Activated CD8-positive, alpha-beta memory T cell treated with anti-CD3 and anti-CD28 coated beads, Interleukin-2, amount 50 U/mL, for 24 hours (primary cell): Measurements from ENCODE around the gene DDTL.
"Not testable (repeated sequence)": the region's sequence is repeated elsewhere in the genome, so short reads cannot be mapped to it uniquely, and the experiment has no call there.

Source experiments
- DNase-seq: peaks from one replicate; pipeline ENCODE4 v3.0.0-alpha.2; 2020; ENCODE audit errors: extremely low read depth

The DDTL gene

DNA sequence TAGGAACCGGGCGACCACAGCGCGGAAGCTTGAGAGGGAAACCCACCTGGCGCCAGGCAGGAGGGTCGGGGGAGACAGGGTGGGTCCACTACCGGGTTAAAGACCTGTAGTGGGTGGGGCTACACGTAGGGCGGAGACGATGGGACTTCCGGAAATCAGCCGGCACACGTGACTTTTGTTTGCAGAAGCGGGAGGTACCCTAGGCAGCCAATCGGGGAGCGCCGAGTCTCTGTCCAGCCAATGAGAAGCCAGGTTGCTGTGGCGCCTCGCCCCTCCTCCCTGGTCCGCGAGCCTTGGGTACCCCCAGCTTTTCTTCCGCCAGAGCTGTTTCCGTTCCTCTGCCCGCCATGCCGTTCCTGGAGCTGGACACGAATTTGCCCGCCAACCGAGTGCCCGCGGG lies at the start of gene DDTL:
Gene DDTL, plus strand, starts transcription at position 321 of the 400 bp plus-strand sequence. Its CDS starts 27 bp downstream, at position 348.
- not testable (repeated sequence) for DNase-seq

DNA sequence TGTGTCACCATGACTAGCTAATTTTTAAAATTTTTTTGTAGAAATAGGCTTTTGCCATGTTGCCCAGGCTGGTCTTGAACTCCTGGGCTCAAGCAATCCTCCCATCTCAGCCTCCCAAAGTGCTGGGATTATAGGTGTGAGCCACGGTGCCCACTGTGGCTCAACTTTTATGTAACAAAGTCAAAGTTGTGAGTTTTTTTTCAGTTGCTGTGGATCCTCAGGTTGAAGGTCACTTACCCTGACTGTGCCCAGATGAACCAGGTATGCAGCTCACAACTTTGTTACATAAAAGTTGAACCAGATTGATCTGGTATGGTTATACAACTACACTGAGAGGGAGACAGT lies 46.4 kb upstream of the DDTL start:
- not testable (repeated sequence) for DNase-seq

DNA sequence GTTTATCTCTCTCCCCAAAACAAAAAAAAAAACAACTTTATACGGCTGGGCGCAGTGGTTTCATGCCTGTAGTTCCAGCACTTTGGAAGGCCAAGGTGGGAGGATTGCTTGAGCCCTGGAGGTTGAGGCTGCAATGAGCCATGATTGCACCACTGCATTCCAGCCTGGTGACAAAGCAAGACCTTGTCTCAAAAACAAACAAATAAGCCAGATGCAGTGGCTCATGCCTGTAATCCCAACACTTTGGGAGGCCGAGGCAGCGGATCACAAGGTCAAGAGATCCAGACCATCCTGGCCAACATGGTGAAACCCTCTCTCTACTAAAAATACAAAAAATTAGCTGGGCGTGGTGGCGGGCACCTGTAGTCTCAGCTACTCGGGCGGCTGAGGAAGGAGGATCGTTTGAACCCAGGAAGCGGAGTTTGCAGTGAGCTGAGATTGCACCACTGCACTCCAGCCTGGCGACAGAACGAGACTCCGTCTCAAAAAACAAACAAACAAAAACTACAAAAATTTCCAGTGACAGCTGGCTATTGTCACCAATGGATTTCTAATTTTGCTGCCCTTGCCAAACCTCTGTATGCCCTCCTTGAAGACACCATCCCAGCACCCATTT lies 45.0 kb upstream of the DDTL start:
- not testable (repeated sequence) for DNase-seq

DNA sequence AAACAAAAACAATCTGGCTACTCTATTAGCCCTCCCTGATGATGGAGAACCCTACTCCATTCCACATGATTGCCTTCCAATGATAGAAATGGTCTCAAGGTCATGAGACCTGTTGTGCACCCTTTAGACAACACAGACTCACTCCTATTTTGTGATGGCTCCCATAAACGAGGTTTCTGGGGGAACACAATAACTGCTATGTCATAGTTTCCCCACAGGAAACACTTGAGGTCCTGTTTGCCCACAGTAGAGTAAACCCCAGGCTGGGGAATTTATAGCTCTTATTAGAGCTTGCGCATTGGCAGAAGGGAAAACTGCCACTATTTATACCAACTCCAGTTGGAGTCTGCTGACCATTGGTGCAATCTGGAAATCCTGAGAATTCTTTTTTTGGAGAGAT lies 43.8 kb upstream of the DDTL start:
- no peak for DNase-seq

DNA sequence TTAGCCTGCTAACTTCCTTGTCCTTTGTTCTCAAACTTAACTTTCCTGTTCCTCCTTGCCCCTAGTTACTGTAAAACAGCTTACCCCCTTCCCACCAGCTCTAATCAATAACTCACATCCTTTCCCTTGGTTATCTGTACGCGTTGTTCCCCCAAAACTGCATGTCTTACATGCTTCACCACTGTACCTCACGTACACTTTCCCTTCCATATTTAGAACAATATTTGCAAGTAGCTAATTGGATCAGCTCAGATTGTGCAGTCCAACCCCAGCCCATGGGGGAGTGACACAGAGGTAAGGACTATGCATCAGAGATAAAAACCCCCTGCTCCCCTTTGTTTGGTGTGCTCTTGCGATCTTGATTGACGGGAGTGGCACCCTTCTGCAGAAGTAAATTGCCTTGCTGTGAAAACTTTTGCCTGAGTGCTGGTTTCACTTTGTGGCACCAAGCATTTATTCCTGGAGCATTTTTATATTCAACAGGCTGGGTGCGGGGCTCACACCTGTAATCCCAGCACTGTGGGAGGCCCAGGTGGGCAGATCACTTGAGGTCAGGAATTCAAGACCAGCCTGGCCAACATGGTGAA lies 41.6 kb upstream of the DDTL start:
- no peak for DNase-seq

DNA sequence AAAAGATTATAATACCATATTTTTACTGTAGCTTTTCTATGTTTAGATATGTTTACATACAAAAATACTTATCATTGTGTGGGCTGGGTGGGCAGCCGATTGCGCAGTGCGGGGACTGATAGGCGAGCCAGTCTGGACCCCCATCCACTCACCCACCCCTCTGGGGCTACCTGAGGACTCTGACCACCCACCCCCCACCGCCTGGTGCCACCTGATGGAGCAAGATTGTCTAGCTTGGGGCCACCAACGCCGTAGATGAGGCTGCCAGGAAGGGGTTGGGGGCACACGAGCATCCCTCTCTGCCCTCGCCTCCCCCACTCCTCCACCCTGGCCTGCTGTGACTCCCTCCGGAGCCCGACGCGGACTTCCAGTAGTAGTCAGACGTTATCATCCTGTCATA lies 40.1 kb upstream of the DDTL start:
- DNase-seq, result no peak

DNA sequence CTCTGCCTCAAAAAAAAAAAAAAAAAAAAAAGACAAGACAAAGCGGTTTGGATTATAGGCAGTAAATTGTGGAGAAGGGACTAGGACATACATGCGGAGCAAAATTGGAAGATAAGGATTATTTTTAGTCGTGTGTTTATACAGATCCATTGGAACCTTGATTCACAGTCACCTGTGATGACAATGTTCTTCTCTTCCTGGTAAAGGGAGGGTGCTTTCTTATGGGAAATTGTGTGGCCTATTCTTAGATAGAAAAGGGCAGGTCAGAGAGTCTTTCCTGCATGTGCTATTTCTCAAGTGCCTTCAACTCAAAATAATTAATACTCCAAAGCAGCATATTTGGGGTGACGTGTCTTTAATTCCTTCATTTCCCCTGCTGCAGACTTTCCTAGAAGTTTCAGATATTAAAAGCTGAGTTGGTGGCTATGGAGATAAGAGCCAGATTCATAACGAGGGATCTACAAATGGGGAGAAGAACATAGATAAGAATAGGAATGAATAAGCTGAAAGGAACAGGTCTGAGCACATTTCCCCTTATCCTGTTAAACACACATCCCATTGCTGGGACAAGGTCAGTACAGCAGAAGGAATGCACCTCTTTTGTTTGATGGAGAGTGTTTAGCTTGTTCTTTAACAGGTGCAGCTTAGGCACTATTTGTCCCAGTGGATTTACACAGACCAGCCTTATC lies 28.2 kb upstream of the DDTL start:
- no peak for DNase-seq

DNA sequence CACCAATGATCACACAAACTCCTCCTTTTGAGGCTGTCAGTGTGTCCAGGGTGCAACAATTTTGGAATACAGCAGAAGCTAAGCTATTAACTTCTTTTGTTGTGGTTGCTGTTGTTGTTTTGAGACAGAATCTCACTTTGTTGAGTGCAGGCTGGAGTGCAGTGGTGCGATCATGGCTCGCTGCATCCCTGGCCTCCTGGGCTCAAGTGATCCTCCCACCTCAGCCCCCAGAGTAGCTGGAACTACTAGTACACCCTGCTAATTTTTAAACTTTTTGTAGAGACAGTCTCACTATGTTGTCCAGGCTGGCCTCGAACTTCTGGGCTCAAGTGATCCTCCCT lies 27.7 kb upstream of the DDTL start:
- no peak for DNase-seq

DNA sequence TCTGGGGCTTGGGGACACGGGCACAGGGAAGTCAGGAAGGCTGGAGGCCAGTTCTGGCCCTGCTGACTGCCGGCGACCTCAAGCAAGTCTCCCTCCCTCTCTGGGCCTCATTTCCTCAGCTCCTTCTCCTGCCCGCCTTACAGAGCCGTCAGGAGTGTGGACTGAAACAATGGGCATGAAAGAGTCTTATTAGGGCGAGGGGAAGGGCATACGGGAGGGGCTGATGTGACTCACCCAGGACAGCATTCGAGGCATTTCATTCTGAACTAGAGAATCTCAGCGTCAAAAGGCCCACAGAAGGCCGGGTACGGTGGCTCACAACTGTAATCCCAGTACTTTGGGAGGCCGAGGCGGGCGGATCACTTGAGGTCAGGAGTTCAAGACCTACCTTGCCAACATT lies 26.5 kb upstream of the DDTL start:
- not testable (repeated sequence) for DNase-seq

DNA sequence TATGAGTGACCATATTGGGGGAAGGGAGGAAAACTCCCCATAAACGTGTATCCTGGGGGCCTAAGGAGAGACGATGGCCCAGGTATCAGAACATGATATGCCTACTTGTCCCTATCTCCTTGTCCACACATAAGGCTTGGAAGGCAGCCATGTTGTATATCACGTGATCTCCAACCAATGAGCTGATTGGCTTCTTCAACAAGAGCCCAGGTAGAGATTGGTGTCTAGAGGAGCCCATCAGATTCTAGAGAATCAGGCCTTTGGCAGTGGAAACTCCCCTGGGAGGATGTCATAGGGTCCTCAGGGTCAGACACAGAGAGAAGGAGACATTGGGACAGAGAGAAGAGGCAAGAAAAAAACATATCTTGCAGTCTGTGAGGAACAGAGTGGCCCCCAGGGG lies 19.3 kb upstream of the DDTL start:
- DNase-seq, result not testable (repeated sequence)

DNA sequence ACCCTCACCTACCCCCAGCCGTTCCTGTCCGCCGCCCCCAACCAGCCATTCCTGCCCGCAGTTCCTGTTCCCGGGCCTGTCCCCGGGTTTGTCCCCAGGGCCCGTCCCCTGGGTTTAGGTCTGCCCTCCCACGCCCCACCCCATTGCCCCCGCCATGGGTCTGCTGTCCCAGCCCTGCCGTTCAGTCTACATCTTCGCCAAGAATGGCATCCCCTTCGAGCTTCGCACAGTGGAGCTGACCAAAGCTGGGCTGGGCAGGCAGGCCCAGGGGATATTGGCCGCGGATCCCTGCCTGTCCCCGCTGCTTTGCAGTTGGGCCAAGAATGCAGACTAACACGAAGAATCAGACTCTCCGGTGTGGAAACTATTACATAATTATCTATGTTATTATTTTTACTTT lies 16.9 kb upstream of the DDTL start:
- DNase-seq, result not testable (repeated sequence)

DNA sequence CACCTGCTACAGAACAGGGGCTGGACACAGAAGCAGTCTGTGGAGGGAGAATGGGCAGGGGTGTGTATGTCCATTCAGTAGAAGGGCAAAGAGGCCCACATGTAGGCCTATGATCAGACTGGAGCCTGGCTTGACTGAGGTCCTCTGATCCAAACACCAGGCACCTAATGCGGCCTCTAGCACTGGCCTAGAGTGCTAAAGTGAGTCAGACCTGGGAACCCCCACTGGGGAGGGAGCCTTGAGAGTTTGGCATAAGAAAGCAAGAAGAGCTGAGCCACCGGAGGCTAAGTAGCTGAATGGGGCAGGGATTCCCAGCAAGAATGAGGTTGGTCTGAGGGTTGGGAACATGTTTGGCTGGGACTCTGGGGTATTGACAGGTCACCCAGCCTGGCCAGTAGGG lies 15.3 kb upstream of the DDTL start:
- not testable (repeated sequence) for DNase-seq

DNA sequence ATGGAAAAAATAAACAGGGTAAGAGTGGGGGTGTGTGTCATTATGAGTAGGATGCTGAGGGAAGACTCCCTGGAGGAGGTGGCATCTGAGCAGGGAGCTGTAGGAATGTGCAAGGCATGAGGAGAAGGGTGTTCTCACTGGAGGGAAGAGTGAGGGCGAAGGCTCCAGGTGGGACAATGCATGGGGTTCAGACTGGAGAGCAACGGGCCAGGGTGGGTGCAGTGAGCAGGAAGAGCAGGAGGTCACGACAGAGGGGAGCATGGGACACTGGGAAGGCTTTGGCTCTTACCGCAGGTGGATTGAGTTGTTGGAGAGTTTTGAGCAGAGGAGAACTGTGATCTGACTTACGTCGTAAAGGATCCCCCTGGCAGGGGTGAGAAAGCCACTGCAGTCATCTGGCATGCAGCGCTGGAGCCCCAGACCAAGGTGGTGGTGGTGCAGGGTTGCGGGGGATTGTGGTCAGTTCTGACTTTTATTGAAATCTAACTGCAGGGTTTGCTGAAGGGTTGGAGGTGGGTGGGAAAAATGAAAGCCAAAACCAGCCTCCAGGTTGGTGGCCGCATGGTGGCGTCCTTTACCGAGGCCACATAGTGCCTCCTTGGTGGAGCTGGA lies 13.8 kb upstream of the DDTL start:
- not testable (repeated sequence) for DNase-seq

DNA sequence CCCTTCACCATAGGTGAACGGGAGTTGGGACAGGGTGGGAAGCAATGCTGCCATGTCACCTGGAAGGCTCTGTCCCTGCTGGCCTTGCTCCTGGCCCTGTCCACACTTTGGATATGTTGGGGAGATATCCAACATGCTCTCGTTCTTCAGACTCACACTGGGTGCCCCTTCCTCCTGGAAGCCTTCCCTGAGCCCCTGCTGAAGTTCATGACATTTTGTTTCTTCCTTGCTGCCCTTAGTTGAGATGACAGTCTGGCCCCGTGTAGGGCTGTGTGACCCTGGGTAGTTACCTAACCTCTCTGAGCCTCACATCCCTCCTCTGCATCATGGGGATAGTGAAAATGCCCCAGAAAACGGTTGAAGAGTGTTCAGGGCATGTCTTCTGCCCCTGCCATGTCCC lies 13.2 kb upstream of the DDTL start:
- not testable (repeated sequence) for DNase-seq

DNA sequence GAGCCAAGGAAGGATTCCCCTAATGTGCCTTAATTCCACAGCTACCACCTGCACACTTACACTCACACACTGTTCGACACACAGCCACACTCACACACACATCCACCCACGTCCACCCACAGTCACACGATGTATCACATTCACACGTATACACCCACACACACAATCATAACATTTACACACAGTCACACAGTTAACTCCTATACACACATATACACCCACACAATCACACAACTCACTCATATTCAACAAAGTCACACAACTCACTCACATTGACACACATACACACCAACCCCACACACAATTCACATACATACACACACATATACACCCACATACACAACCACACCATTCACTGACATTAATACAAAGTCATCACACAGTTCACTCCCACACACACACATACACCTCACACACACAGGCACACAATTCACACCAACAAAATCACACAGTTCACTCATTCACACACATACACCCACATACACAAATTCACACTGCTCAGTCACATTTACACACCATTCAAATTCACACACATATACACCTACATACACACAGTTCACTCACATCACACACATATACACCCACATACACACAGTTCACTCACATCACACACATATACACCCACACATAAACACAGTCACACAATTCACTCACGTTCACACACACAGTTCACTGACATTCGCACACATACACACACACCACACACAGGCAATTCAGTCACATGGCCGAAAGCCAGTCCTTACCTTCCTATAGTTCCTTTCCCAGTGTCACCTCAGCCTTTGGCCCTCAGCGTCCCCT lies 12.3 kb upstream of the DDTL start:
- not testable (repeated sequence) for DNase-seq

DNA sequence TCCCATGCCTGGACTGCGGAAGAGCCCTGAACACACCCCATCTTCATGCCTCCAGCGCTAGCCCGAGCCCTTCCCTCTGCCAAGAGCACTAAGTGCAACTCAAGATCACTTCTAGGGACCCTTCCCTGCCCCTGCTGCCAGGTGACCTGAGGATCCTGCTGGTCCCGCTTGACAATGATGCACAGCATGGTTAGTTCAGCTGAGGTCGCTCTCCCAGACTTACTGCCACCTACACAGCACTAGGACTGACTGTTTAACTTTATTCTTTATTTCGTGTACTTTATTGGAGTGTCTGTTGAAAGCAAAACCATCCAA lies 11.7 kb upstream of the DDTL start:
- DNase-seq, result not testable (repeated sequence)

DNA sequence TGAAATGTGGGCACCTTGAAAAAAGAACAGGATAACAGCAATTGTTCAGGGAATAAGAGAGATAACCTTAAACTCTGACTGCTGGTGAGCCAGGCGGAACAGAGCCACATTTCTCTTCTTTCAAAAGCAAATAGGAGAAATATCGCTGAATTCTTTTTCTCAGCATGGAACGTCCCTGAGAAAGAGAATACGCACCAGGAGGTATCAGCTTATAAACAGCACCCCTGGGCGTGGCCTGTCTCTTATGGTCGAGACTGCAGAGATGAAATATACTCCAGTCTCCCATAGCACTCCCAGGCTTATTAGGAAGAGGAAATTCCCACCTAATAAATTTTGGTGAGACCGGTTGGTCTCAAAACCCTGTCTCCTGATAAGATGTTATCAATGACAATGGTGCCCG lies 10.8 kb upstream of the DDTL start:
- DNase-seq, result not testable (repeated sequence)

DNA sequence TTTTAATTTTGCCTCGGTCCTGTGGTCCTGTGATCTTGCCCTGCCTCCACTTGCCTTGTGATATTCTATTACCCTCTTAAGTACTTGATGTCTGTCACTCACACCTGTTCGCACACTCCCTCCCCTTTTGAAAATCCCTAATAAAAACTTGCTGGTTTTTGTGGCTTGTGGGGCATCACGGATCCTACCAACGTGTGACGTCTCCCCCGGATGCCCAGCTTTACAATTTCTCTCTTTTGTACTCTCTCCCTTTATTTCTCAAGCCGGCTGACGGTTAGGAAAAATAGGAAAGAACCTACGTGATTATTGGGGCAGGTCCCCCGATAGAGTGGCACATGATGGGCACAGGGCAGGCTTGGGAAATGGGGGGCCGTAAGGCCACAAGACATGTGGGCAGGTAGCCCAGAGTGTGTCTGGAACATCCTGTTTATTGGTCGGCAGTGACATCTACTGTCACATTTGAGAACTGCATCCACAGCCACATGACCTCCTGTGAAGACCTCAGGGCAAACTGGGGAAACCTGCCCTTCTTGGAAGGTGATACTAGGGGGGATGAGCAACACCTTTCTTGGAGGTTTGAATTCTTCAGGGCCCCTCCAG lies 10.3 kb upstream of the DDTL start:
- DNase-seq, result peak; percentile 53

DNA sequence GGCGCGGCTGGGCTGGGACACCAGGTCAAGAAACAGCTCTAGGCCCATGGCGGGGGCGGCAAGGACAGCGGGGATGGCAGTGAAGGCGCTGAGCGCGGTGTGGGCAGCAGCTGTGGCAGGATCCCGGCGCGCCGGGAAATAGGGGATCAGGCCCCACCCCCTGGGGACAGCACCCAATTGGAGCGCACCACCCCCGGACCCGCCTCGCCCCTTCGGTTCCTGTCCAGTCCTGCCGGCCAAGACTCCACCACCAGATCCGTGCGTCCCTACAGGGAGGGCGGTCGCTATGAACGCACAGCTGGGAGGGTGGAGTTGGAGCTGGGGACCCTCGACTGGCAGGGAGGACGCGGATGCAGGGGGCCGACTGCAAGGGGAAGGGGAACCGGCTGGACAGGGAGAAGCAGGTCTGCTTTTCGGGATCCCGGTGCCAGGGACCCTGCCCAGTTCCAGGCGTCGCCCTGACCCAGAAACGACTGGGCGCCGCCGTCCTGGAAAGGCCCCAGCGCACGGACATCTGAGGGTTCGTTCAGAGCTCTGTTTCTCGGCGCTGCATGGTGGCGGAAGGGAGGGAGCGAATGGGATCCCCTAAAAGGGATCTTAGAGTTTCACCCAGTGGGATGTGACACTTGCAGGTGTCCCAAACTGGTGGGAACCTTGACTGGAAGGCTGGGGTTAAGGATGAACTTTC lies 5.5 kb upstream of the DDTL start, which contains the start of gene GSTT2B:
Gene GSTT2B, minus strand, starts transcription at position 112 of the 688 bp plus-strand sequence. Its CDS starts 64 bp downstream, at position 48.
- DNase-seq, result not testable (repeated sequence)

DNA sequence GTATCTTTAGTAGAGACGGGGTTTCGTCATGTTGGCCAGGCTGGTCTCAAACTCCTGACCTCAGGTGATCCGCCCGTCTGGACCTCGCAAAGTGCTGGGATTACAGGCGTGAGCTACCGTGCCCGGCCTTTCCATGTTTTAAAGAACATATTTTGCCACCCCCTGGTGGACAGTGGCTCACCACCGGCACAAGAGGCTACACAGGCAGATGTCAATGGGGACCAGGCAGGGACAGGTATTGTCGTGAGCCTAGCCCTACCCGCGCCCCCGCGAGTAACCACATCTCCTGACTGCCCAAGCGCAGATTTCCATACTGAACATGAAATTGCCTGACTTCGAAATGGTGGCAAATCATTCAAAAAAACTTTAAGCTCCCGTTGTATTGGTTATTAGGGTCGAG lies 594 bp upstream of the DDTL start:
- not testable (repeated sequence) for DNase-seq

DNA sequence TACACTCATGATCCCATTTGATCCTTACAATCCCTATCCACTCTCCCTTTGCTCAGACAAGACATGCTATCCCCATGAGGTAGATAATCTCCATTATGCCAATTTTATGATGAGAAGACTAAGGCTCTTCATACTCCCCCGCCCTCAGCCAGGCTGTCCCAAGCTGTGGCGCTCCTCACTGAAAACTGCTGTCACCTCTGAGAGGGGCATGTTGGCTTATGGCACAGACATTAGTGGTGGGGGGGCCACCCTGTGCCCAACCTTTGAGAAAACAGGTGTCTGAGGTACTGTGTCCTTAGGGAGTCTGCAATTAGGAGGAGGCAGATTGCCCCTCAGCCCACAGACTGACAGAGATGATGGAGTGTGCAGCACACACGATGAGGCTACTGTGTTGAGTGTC lies 2.4 kb downstream of the DDTL start:
- DNase-seq, result no peak
